AG09319 (cell line): Measurements from ENCODE around the gene MEFV.

Experiments
- DNase-seq: peaks from one replicate; pipeline ENCODE4 v3.0.0-alpha.2; 2010; ENCODE audit warnings: low read depth; ENCODE audit errors: extremely low read depth
- TF ChIP-seq, protein P1 (sequence below): IDR thresholded peaks from 2 replicates; pipeline ENCODE4 v1.5.1; 2011; ENCODE audit warnings: low read depth, mild to moderate bottlenecking, inconsistent platforms, low read length, moderate library complexity

The MEFV gene

DNA sequence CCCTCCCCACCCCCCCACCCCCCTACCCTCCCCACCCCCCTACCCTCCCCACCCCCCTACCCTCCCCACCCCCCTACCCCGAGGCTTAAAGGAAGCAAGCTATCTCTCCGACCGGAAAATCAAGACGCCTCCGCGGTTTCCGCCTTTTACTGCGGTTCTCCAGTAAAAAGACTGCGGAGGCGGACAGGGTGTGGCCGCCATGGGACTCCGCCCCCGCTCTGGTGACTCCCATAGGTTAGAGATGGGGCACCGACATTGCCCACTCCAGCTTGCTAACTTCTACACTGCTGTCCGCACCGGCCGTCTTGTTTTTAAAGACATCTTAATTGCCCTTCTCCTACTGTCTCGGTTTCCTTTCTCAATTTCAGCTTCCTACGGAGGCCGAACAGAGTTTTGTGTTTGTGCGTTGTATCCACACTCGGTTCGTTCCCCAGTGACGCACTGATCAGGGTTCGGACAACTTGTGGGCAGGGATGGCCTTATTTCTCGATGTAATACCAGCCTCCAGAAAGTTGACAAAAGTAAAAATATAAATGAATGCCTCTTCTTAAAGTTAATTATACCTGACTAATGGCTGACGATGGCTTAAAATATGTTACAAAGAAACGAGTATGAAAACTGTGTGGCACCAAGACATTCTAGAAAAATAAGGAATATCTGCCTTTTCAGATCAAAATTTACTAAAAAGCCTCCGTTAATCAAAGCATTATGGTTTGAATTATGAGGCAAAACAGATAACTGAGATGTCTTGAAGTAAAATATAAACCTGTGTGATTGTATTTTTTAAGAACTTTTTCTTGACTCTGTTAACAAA, 20.4 kb downstream of the MEFV start:
- no peak for DNase-seq
- TF ChIP-seq, protein P1, sequence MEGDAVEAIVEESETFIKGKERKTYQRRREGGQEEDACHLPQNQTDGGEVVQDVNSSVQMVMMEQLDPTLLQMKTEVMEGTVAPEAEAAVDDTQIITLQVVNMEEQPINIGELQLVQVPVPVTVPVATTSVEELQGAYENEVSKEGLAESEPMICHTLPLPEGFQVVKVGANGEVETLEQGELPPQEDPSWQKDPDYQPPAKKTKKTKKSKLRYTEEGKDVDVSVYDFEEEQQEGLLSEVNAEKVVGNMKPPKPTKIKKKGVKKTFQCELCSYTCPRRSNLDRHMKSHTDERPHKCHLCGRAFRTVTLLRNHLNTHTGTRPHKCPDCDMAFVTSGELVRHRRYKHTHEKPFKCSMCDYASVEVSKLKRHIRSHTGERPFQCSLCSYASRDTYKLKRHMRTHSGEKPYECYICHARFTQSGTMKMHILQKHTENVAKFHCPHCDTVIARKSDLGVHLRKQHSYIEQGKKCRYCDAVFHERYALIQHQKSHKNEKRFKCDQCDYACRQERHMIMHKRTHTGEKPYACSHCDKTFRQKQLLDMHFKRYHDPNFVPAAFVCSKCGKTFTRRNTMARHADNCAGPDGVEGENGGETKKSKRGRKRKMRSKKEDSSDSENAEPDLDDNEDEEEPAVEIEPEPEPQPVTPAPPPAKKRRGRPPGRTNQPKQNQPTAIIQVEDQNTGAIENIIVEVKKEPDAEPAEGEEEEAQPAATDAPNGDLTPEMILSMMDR, result no peak

DNA sequence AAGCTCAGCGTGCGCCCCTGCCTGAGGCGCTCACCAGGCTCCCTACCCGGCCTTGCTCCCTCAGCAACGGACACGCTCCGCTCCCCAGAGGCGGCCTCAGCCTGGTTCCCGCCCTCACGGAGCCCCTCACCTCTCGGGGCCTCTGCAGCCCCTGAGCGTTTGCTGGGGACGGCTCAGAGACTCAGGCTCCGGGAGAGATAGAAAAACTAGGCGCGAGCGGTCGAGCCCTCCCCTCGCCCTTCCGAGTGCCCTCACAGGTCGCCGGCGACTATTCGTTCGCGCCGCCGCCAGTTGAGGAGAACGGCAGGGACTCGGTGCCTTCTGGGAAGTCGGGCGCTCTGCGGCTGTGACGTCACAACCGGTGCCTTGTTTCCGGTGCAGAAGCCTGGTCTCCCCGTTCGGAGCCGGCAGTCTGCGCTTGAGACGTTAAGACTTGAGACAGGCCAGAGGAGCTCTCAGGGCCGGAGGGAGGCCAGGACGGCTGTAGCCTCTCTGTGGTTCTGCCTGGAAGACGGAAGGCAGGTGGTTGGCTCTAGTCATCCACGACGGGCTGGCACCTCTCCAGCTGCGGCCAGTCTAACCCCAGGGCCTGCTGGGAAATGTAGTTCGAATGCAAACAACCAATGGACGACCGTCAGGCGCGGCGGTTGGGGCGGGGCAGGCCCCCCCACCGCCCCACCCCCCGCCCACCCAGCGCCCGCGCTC, 21.4 kb downstream of the MEFV start, which contains the start of gene ZNF200:
TSS of gene ZNF200 (minus strand) at position 302 of the 705 bp plus-strand sequence. CDS start 1,403 bp downstream, outside the sequence.
- peak; percentile 76 for DNase-seq
- TF ChIP-seq, protein P1, result no peak

DNA sequence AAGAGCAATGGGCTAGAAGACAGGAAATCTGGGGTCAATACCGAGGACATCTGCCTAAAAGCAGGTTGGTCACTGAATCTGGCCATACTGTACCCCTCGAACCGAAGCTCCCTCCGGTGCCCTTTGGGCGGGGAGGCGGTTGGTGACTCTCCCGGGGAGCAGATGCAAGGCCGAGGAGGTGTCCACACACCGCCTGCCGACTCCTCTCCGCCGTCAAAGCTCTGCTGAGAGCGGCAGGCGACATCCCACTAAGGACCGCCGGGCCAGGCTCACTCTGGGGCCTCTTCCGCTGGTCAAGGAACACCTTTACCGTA, 21.9 kb downstream of the MEFV start:
- DNase-seq, result no peak
- TF ChIP-seq, protein P1, result no peak

DNA sequence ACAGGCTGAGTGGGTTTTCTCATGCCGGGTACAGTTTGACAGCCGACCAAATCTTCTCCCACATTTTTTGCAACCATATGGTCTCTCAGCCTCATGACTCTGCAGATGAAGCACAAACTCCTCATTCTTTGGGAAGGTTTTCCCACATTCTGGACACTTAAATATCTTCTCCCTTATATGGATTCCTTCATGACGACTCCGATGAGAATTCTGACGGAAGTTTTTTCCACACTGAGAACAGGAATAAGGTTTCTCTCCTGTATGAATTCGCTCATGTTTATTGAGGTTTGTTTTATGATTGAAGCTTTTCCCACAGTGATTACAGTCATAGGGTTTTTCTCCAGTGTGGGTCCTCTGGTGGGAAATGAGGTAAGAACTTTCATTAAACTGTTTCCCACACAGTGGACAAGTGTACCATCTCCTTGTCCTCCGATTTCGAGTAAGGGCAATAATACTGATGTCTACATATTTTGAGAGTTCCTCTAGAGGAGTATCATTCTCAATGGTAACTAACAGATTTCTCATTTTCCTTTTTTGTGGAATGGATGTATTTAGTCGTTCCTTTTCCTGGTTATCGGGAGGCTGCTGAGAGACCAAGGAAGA, 32.4 kb downstream of the MEFV start:
- TF ChIP-seq, protein P1, result no peak
- DNase-seq, result no peak

DNA sequence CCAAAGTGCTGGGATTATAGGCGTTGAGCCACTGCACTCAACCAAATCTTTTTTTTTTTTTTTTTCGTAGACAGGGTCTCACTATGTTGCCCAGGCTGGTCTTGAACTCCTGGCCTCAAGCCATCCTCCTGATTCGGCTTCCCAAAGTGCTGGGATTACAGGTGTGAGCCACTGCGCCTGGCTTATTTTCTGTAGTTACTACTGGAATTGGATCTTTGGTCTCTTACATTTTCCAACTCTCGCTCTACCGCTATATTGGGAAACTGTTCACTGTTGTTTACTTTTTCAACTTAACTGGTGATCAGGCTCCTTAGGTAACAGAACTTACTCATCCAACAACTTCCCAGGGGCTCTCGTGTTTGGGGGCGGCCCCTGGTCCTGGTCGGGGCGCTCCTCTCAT, 35.6 kb downstream of the MEFV start:
- TF ChIP-seq, protein P1, result no peak
- DNase-seq, result no peak

DNA sequence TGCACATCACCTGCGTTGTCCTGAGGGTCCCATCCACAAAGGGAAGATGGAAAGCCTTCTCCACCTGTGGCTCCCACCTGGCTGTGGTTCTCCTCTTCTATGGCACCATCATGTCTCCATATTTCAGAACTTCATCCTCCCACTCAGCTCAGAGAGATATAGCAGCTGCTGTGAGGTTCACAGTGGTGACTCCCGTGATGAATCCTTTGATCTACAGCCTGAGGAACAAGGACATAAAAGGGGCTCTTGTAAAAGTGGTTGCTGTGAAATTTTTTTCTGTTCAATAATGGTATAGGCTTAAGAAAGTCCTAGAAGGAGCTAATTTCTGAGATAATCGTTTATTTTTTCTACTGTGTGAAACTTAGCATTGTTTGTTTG, 40.2 kb downstream of the MEFV start:
- TF ChIP-seq, protein P1, result no peak
- no peak for DNase-seq
